ENCODE data around the gene PABPN1L. TPM values are rescaled to one million over a fixed set of nuclear protein-coding genes. Genes with fewer than 3 reads are reported as not detected.

Gene PABPN1L
- total and polyA plus RNA-seq, 9 of the 15 experiments (the other 6 are each of a cell fraction or from before 2014, with no cell fraction given): 0.11 to 0.32 TPM; not detected in 7

DNA sequence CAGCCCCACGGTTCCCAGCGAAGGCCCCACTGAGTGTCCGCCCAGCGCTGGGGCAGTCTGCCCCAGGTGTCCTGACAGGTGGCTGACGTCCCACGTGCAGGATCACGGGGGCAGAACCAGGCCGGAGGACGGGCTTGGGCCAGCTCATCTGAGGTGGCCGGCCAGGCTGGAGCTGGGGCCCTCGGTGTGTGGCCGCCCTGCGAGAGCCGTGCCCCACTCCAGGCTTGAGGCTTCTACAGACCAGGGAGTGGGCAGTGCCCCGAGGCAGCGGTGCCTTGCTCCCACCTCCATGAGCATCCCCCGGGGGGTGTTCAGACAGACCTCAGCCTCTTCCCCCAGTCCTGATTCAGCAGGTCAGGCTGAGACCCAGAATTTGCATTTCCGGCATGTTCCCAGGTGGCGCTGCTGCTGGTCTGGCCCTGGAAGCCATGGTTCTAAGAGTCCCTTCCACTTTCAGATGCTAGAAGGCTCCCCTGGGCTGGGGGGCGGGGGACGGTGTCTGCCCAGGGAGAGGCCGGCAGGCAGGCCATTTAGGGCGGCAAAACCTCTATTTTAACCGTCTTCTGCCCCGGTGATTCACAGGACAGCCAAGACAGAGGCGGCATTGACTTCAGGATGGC, 35.4 kb upstream of the PABPN1L start:
- no TSS peak for BruUV-seq (replicated peaks)
- no peak for FAIRE-seq
- H2AFZ ChIP-seq (ENCODE audit: low read depth, low read length): no peak overlapping the region
- H3K4me2 ChIP-seq (ENCODE audit: insufficient read depth, low read length): no peak overlapping the region
- no peak overlapping the region; a peak in 1 of 4 replicates for H3K9ac ChIP-seq (ENCODE audit: insufficient read depth in 1 of 2, low read depth in 2 of 2, low read length in 2 of 2)
- ChIA-PET CTCF (ENCODE audit: low intra/inter-chr PET ratio) (no interaction called here), POLR2A (no interaction called here)
- intact Hi-C loops (cut with micrococcal nuclease) (no loop called here), in situ Hi-C loops (cut with MboI) (no loop called here)
- H3K27ac ChIP-seq (ENCODE audit: extremely low read depth, low read depth, low read length): no peak overlapping the region
- peaks cover 77% of the 10 kb centered on the region for H3K79me2 ChIP-seq (ENCODE audit: control insufficient read depth, insufficient read depth, low read length)
- TF ChIP-seq POLR2G (IDR thresholded peaks at IDR 0.05; ENCODE audit: low read depth, low read length) (peak; percentile 41), ZNF143 (CRISPR knock-in tag; IDR thresholded peaks at IDR 0.05) (no peak)
- DNase-seq (ENCODE audit: extremely low read depth in 1 of 4, low spot score in 3 of 4): no peak
- WGBS (ENCODE audit: insufficient coverage, low coverage, missing lambda C conversion rate): 96% methylated on average over 18 of the region's 26 CpGs
- H4K20me1 ChIP-seq (replicated peaks; ENCODE audit: control insufficient read depth, insufficient read depth, low read length): peaks cover 39% of the 10 kb centered on the region
- no peak for ATAC-seq
- peaks cover 7% of the 10 kb centered on the region for H3K9me1 ChIP-seq (ENCODE audit: control insufficient read depth, insufficient read depth, low read length)
- no peaks in the 10 kb centered on the region for H3K9me3 ChIP-seq (replicated peaks; ENCODE audit: control insufficient read depth, insufficient read depth, low read depth, low read length)
- H3K4me3 ChIP-seq: no peak overlapping the region
- H3K27me3 ChIP-seq (ENCODE audit: control insufficient read depth in 2 of 2, insufficient read depth in 2 of 2, low read length in 2 of 2): no peaks in the 10 kb centered on the region
- peaks cover 8 to 76% of the 10 kb centered on the region in 2 experiments; a peak in 4 of 5 replicates for H3K4me1 ChIP-seq (replicated peaks in 1 of 2; ENCODE audit: control insufficient read depth in 2 of 2, insufficient read depth in 2 of 2, low read length in 2 of 2)
- H3K36me3 ChIP-seq (ENCODE audit: control insufficient read depth, insufficient read depth, low read length): peaks cover 85% of the 10 kb centered on the region; the same call in 2 of the 3 replicates

DNA sequence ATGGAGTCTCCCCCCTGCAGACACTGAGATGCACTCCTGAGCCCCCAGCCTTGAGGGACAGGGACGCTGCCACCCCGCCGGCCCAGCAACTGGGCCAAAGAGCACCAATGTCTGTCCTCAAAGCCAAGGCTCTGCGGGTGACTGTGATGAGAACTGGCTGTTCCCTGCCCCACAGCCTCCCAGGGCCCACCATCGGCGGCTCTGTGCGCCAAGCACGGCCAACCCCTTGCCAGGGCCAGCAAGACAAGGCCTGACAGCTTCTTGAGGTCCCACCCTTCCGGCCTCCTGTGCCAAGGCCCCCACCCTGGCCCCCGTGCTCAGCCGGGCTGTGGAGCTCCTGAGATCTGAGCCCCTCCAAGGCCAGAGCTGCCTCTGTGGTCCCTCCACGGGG, 34.2 kb upstream of the PABPN1L start:
- no peak for FAIRE-seq
- ChIA-PET POLR2A (interaction anchor here (1.0 kb wide), 2 partner anchors 13 to 168 kb away, joined by 3 read pairs; no protein-coding TSS in a partner anchor), CTCF (ENCODE audit: low intra/inter-chr PET ratio) (no interaction called here)
- BruUV-seq (replicated peaks): no TSS peak
- no peak for DNase-seq (ENCODE audit: extremely low read depth in 1 of 4, low spot score in 3 of 4)
- H2AFZ ChIP-seq (ENCODE audit: low read depth, low read length): no peak overlapping the region
- H3K27me3 ChIP-seq (ENCODE audit: control insufficient read depth in 2 of 2, insufficient read depth in 2 of 2, low read length in 2 of 2): no peaks in the 10 kb centered on the region
- peaks cover 5 to 72% of the 10 kb centered on the region in 2 experiments; a peak in 3 of 5 replicates for H3K4me1 ChIP-seq (replicated peaks in 1 of 2; ENCODE audit: control insufficient read depth in 2 of 2, insufficient read depth in 2 of 2, low read length in 2 of 2)
- intact Hi-C loops (cut with micrococcal nuclease): no loop called here
- peaks cover 96% of the 10 kb centered on the region; the same call in 2 of the 3 replicates for H3K36me3 ChIP-seq (ENCODE audit: control insufficient read depth, insufficient read depth, low read length)
- no peaks in the 10 kb centered on the region for H3K9me3 ChIP-seq (replicated peaks; ENCODE audit: control insufficient read depth, insufficient read depth, low read depth, low read length)
- H3K9me1 ChIP-seq (ENCODE audit: control insufficient read depth, insufficient read depth, low read length): peaks cover 7% of the 10 kb centered on the region
- H3K4me2 ChIP-seq (ENCODE audit: insufficient read depth, low read length): no peak overlapping the region
- H3K4me3 ChIP-seq: no peak overlapping the region
- TF ChIP-seq PTTG1 (tag; IDR thresholded peaks at IDR 0.05; ENCODE audit: low read depth): no peak
- TF ChIP-seq RBM22 (IDR thresholded peaks at IDR 0.05; ENCODE audit: low read depth, low read length, poor library complexity, severe bottlenecking): peak; percentile 69
- ATAC-seq: no peak
- WGBS (ENCODE audit: insufficient coverage, low coverage, missing lambda C conversion rate): 99% methylated on average over 11 of the region's 12 CpGs
- H3K27ac ChIP-seq (ENCODE audit: extremely low read depth, low read depth, low read length): no peak overlapping the region
- peaks cover 68% of the 10 kb centered on the region for H3K79me2 ChIP-seq (ENCODE audit: control insufficient read depth, insufficient read depth, low read length)
- H3K9ac ChIP-seq (ENCODE audit: insufficient read depth in 1 of 2, low read depth in 2 of 2, low read length in 2 of 2): peak overlapping the region in 1 of 2 experiments; percentile 9; a peak in 1 of 4 replicates
- peaks cover 28% of the 10 kb centered on the region for H4K20me1 ChIP-seq (replicated peaks; ENCODE audit: control insufficient read depth, insufficient read depth, low read length)
- in situ Hi-C loops (cut with MboI): no loop called here

Measured in K562 (cell line).